Putamen (tissue), 1 donor: Measurements from ENCODE around the gene CCR7.
"Not testable (repeated sequence)": the region's sequence is repeated elsewhere in the genome, so short reads cannot be mapped to it uniquely, and the experiment has no call there.

Experiments used
- DNase-seq: peaks from one replicate; pipeline ENCODE4 v3.0.0-alpha.2; 2016; ENCODE audit warnings: low spot score

Gene CCR7

GRCh38 chr17:40597156-40597555 lies 31.9 kb upstream of the CCR7 start:
- no peak for DNase-seq

- DNase-seq, result no peak
Observed at GRCh38 chr17:40596261-40596919, 31.1 kb upstream of the CCR7 start.

- no peak for DNase-seq
Observed at GRCh38 chr17:40590742-40591141, 25.5 kb upstream of the CCR7 start.

DNA sequence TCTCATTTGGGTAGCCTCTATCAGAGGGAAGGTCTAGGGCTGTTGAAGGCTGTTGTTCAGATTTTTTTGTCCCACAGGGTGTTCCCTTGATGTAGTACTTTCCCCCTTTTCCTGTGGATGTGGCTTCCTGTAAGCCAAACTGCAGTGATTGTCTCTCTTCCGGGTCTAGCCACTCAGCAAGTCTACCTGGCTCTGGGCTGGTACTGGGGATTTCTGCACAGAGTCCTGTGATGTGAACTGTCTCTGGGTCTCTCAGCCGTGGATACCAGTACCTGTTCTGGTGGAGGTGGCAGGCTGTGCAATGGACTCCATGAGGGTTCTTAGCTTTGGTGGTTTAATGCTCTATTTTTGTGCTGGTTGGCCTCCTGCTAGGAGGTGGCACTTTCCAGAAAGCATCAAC lies 23.3 kb upstream of the CCR7 start:
- no peak for DNase-seq

GRCh38 chr17:40586264-40586663 lies 21.0 kb upstream of the CCR7 start:
- not testable (repeated sequence) for DNase-seq

- DNase-seq, result not testable (repeated sequence)
Observed at GRCh38 chr17:40584950-40585349, 19.7 kb upstream of the CCR7 start.

DNA sequence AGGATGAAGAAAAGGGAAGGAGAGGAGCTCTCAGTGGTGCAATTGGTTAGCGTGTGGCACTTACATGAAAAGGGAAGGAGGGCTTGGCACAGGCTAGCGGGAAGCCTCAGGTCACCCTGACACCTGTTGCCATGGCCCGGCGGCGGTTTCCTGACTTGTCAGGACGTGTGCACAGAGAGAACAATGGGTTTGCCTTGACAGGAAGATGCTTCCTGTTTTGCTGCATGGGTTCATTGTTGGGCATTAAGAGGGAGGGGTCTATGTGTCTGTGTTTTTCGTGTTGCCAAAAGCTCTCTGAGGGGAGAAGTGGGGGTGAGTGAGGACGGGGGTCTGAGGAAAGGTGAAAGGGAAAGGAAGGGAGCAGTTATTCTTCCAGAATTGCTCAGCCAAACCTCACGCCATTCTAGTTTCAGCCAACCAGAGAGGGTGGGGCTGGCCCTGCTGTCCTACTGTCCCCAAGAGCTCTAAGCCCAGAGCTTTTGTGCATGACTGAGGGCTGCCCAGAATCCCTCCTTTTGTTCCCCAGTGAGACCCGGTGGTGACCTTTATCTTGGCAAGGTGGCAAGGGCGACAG lies 17.1 kb upstream of the CCR7 start:
- no peak for DNase-seq

GRCh38 chr17:40580140-40580539 lies 14.9 kb upstream of the CCR7 start:
- no peak for DNase-seq

DNA sequence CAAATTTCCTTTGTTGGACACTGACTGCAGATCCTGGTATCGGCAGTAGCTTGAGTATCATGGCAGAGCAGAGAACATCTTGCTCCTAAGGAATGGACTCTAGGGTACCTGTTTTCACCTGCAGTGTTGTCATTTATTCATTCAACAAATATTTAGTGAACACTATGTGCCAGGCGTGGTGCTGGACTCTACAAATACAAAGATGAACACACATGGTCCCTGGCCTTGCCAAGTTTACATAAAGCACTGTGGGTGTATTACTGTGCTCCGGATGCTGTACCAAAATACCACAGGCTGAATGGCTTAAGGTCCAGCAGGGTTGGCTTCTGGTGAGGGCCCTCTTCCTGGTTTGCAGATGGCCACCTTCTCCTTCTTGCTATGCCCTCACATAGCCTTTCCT lies 14.2 kb upstream of the CCR7 start:
- DNase-seq, result no peak

DNA sequence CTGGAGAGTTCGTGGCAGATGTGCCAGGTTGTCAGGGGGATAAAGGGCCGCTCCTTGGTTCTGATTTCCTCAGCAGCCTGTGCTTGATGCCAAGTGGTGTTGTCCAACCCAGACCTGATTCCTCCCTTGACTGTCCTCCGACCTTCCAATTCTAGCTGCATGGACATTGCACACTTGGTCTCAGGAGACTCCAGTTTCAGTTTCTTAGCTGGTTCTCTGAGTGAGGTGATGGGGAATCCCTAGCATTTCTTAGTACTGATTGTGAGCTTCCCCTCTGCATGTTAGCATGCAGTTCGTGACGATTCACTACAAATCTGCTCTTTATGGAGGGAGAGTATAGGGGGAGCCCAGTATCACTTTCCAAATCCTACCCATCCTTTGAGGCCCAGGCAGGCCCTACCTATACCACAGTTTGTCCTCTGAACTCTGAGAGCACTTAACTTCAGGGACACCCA lies 12.4 kb upstream of the CCR7 start:
- no peak for DNase-seq

- DNase-seq, result no peak
Observed at GRCh38 chr17:40576113-40576740, 11.0 kb upstream of the CCR7 start.

DNA sequence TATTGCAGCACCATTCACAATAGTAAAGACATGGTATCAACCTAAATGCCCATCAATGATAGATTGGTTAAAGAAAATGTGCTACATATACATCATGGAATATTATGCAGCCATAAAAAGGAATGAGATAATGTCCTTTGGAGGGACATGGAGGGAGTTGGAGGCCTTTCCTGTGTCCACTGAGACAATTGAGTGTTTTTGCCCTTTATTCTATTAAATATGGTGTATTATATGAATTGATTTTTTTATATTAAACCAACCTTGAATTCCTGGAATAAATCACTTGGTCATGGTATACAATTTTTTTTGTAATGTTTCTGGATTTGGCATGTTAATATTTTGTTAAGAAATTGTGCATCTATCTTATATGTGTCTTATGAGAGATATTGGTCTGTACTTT lies 9.0 kb upstream of the CCR7 start:
- no peak for DNase-seq

DNA sequence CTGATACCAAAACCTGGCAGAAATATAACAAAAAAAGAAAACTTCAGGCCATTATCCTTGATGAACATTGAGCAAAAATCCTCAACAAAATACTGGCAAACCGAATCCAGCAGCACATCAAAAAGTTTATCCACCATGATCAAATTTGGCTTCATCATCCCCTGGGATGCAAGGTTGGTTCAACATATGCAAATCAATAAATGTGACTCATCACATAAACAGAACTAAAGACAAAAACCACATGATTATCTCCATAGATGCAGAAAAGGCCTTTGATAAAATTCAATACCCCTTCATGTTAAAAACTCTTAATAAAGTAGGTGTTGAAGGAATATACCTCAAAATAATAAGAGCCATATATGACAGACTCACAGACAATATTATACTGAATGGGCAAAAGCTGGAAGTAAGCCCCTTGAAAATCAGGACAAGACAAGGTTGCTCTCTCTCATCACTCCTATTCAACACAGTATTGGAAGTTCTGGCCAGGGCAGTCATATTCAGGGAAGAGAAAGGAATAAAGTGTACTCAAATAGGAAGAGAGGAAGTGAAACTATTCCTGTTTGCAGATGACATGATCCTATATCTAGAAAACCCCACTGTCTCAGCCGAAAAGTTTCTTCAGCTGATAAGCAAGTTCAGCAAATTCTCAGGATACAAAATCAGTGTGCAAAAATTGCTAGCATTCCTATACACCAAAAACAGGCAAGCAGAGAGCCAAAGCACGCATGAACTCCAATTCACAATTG lies 7.1 kb upstream of the CCR7 start:
- not testable (repeated sequence) for DNase-seq

DNA sequence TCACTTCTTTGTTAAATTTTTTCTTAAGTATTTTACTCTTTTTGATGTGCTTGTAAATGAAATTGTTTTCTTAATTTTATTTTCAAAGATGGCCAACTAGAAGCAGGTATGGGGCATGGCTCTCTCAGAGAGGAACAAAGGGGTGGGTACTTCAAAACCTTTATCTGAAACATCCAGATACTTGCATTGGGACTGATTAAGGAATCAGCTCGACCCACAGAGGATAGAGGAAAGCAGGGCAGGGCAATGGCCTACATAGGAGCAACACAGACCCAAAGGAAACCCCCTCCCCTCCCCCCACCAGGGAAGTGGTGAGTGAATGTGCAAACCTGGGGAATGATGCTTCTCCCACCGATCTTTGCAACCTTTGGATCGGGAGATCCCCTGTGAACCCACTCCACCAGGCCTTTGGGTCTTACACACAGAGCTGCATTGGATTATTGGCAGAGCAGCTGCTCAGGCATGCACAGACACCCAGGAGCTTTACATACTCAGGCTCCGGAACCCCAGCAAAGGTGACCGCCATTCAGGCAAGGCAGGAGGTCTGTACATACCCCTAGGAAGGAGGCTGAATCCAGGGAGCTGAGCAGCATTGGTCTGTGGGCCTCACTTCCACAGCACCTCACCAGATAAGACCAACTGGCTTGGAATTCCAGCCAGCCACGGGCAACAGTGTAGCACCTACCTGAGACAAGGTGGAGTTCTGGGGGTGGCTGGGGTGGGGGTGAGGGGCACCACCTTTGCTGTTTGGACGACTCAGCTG lies 3.0 kb upstream of the CCR7 start:
- no peak for DNase-seq

DNA sequence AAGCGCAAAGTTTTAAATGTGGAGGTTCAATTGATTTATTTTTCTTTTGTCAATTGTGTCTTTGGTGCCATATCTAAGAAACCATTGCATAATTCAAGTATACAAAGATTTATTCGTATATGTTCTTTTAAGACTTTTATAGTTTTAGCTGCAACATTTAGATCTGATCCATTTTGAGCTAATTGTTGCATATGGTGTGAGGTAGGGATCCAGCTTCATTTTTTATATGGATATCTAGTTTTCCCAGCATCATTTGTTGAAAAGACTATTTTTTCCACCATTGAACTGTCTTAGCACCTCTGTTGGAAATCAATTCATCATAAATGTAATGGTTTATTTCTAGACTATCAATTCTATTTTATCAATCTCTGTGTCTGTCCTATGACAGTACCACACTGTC lies 2.1 kb upstream of the CCR7 start:
- no peak for DNase-seq

GRCh38 chr17:40565769-40566409 lies 617 bp upstream of the CCR7 start:
- no peak for DNase-seq

DNA sequence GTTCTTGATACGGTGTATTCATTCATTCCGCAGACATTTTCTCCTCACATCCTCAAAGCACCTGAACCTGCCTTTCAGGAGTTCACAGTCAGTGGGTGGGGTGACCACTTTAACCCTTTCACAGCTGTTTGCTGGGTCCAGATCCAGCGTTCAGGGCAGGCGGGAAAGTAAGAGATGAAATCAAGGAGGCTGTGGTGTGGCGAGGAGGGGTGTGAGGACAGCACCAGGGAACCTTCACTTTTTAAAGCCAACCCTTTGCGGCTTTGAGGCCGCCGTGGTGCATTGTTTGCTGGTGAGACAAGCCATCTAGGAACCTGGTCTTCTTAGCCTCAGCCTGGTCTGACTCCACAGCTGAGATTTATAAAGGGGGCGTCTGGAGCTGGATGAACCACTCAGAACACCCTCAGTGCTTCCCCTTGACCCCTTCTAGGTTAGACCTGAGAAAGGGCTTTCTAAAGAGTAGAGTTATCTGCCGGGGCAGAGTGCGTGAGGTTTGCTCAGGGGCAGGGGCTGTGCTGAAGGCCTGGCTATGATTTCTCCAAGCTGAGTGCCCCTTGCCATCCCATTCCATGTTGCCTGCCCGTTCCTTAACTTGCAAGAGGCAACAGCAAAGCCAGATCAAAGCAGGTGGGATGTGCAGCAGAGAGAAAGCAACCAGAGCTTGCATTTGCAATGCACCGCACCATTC lies 933 bp downstream of the CCR7 start:
- DNase-seq, result no peak

GRCh38 chr17:40563220-40564052 lies 1.8 kb downstream of the CCR7 start:
- no peak for DNase-seq

DNA sequence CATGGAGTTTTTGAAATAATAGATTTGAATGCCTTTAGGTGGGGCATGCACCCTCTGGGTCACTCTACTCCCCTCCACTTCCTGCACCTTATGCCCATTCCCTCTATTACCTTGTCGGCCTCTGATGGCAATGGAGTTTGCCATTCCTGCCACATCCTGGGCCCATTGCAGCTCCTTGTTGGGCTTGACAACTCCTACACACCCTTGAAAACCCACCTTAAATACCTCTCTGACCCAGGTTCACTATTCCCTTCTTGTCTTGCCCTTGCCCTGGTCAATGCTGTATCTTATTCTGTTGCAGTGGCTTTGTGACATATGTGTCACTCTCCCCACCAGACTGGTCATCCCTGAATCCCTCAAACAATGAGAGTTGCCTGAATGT lies 2.4 kb downstream of the CCR7 start:
- DNase-seq, result no peak
